A549 (cell line): ENCODE results near the gene PLPP6.

Experiments used
- CHD4 ChIP-seq: fragments of 200-600 bp; sonication (generic); IDR thresholded peaks from 2 replicates; pipeline ENCODE4 v1.6.1; 2016; ENCODE audit warnings: antibody characterized with exemption, mild to moderate bottlenecking, borderline replicate concordance
- CTCF ChIP-seq: fragments of >200 bp; sonication (Bioruptor Twin); formaldehyde crosslinking; IDR thresholded peaks from 3 replicates; pipeline ENCODE4 v1.5.1; 2016
- E2F6 ChIP-seq: IDR thresholded peaks from 2 replicates; pipeline ENCODE4 v1.6.1; 2012; ENCODE audit warnings: low read depth, borderline replicate concordance
- EHMT2 ChIP-seq: fragments of 200-600 bp; sonication (generic); IDR thresholded peaks from 2 replicates; pipeline ENCODE4 v1.6.1; 2016; ENCODE audit warnings: antibody characterized with exemption, low read depth, mild to moderate bottlenecking, moderate library complexity
- HES2 ChIP-seq: fragments of >200 bp; sonication (Bioruptor Twin); formaldehyde crosslinking; IDR thresholded peaks from 2 replicates; pipeline ENCODE4 v1.6.1; 2016
- KDM5A ChIP-seq: fragments of 200-600 bp; sonication (generic); IDR thresholded peaks from 2 replicates; pipeline ENCODE4 v1.6.1; 2016; ENCODE audit warnings: antibody characterized with exemption, mild to moderate bottlenecking
- MAFK ChIP-seq: fragments of 450-650 bp; IDR thresholded peaks from 2 replicates; pipeline ENCODE4 v1.6.1; 2014; ENCODE audit not compliant: partially characterized antibody
- MYC ChIP-seq: IDR thresholded peaks from 2 replicates; pipeline ENCODE4 v1.6.1; 2012; ENCODE audit warnings: mild to moderate bottlenecking, inconsistent platforms, low read length, improper control_type of control experiment, borderline replicate concordance
- PHF8 ChIP-seq: fragments of 200-600 bp; sonication (generic); IDR thresholded peaks from 2 replicates; pipeline ENCODE4 v1.6.1; 2016; ENCODE audit warnings: low read depth, mild to moderate bottlenecking, antibody characterized with exemption, moderate library complexity, borderline replicate concordance
- POLR2A ChIP-seq: IDR thresholded peaks from 2 replicates; pipeline ENCODE4 v1.6.1; 2012; ENCODE audit warnings: mild to moderate bottlenecking, low read length
- RCOR1 ChIP-seq: fragments of 150-350 bp; IDR thresholded peaks from 2 replicates; pipeline ENCODE4 v1.6.1; 2014; ENCODE audit warnings: antibody characterized with exemption, low read length, low read depth
- SREBF2 ChIP-seq: fragments of 450-650 bp; IDR thresholded peaks from 2 replicates; pipeline ENCODE4 v1.6.1; 2014; ENCODE audit warnings: mild to moderate bottlenecking, moderate library complexity
- USF2 ChIP-seq: fragments of 450-650 bp; IDR thresholded peaks from 2 replicates; pipeline ENCODE4 v1.6.1; 2014; ENCODE audit warnings: antibody characterized with exemption

- TF ChIP-seq CTCF (peak; percentile 43), HES2 (no peak), PHF8 (no peak), EHMT2 (no peak), KDM5A (no peak), POLR2A (no peak), E2F6 (no peak), SREBF2 (no peak), CHD4 (no peak), MYC (no peak), MAFK (no peak), USF2 (no peak), RCOR1 (no peak)
Observed at GRCh38 chr9:4640027-4640426, 22.1 kb upstream of the PLPP6 start.
